ENCODE measurements around the gene DENND10.
"Not testable (repeated sequence)": the region's sequence is repeated elsewhere in the genome, so short reads cannot be mapped to it uniquely, and the experiment has no call there.

- not testable (repeated sequence) for TF ChIP-seq POLR2A, CTCF (IDR thresholded peaks at IDR 0.05)
These were observed 77.0 kb downstream of the DENND10 start for GRCh38 chr10:119180850-119181400.

Data from transverse colon (tissue), 3 donors.